ENCODE results near the gene ZNF24.

Gene ZNF24

DNA sequence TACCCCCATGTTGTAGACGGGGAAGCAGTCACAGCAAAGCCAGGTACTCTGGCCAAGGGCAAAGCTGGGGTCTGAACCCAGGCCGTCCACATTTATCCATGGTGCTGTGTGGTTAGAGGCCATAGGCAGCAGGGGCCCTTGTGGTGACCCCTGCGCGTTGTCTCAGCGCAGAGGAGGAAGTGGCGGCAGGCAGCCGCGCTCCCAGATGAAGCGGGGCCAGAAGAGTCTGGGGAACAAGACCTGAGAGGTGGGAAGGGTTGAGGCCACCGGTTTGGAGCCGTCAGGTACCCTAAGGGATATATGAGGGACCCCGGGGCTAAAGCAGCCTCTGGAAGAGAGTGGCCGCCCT lies 32.1 kb upstream of the ZNF24 start:
- H3K4me3 ChIP-seq (ENCODE audit: low read depth, low read length): peak overlapping the region; percentile 79
- TF ChIP-seq, protein P1, sequence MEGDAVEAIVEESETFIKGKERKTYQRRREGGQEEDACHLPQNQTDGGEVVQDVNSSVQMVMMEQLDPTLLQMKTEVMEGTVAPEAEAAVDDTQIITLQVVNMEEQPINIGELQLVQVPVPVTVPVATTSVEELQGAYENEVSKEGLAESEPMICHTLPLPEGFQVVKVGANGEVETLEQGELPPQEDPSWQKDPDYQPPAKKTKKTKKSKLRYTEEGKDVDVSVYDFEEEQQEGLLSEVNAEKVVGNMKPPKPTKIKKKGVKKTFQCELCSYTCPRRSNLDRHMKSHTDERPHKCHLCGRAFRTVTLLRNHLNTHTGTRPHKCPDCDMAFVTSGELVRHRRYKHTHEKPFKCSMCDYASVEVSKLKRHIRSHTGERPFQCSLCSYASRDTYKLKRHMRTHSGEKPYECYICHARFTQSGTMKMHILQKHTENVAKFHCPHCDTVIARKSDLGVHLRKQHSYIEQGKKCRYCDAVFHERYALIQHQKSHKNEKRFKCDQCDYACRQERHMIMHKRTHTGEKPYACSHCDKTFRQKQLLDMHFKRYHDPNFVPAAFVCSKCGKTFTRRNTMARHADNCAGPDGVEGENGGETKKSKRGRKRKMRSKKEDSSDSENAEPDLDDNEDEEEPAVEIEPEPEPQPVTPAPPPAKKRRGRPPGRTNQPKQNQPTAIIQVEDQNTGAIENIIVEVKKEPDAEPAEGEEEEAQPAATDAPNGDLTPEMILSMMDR (conservative IDR thresholded peaks at IDR 0.05; ENCODE audit: low read depth, low read length): peak; percentile 5
- no peak for DNase-seq (ENCODE audit: low read depth)

DNA sequence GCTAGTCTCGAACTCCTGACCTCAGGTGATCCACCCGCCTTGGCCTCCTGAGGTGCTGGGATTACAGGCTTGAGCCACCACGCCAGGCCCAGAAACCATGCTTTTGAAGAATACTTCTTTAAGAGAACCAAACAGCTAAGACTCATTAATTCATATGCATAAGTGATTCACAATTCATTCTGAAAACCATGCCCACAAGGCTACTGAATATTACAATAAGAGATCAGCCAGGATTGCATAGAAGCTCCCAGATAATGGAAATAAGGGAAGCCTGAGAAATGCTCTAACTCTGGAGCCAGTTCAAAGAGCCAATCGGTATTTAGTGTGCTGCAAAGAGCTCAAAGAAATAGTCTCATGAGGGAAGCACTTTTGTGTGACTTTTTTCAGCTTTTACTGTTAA lies 30.5 kb upstream of the ZNF24 start:
- TF ChIP-seq, protein P1 (conservative IDR thresholded peaks at IDR 0.05; ENCODE audit: low read depth, low read length): no peak
- no peak overlapping the region for H3K4me3 ChIP-seq (ENCODE audit: low read depth, low read length)
- DNase-seq (ENCODE audit: low read depth): no peak

DNA sequence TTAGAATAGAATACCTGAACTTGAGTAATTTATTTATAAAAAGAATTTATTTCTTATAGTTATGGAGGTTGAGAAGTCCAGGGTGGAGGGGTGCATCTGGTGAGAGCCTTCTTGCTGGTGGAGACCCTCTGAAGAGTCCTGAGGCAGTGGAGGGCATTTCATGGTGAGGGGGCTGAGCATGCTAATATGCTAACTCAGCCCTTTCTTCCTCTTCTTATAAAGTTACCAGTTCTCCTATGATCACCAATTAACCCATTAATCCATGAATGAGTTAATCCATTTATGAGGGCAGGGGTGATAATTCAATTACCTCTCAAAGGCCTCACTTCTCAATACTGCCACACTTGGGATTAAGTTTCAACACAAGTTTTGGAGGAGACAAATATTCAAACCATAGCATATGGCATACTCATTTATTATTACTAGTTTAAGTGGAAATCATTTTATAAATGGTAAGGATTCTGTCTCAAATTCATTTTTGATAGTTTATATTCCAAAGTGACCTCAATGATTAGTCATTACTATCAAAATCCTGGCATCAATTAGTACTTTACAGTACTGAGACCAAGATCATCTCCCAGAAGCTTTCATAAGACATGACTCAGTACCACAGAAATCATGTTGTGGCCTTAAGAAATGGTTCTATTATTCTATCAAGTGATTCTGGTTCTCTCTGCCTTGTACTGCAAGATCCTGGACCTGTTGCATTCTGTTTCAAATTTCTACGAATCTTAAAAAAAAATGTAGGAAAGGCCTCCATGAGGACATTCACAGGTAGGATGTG lies 27.4 kb upstream of the ZNF24 start:
- H3K4me3 ChIP-seq (ENCODE audit: low read depth, low read length): no peak overlapping the region
- TF ChIP-seq, protein P1 (conservative IDR thresholded peaks at IDR 0.05; ENCODE audit: low read depth, low read length): no peak
- peak; percentile 33 for DNase-seq (ENCODE audit: low read depth)

DNA sequence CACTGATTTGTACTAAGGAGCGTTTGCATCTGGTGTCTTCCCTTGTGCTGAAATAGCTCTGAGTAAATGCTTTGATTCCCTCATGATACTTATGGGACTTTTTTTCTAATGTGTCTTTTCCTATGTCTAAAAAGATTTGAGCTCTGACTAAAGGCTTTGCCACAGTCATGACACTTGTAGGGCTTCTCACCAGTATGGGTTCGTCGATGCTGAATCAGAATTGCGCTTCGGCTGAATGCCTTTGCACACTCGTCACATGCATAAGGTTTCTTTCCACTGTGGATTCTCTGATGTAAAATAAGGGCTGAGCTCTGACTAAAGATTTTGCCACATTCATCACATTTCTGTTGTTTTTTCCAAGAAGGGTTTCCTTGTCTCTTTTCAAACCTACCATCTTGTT lies 24.9 kb upstream of the ZNF24 start:
- TF ChIP-seq, protein P1 (conservative IDR thresholded peaks at IDR 0.05; ENCODE audit: low read depth, low read length): no peak
- no peak overlapping the region for H3K4me3 ChIP-seq (ENCODE audit: low read depth, low read length)
- no peak for DNase-seq (ENCODE audit: low read depth)

DNA sequence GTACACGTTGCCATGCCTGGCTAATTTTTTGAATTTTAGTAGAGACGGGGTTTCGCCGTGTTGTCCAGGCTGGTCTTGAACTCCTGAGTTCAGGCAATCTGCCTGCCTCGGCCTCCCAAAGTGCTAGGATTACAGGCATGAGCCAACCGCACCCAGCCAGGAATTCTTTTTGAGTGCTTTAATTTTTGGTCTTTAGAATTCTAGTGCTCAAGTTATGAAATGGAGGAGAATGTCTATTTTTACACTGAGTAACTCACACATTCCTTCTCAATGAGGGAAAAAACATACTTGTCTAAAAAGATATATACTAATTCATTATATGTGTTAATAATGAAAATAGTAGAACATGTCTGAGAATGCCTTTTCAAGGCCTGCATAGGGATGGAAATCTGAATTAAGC lies 24.4 kb upstream of the ZNF24 start:
- DNase-seq (ENCODE audit: low read depth): no peak
- H3K4me3 ChIP-seq (ENCODE audit: low read depth, low read length): no peak overlapping the region
- TF ChIP-seq, protein P1 (conservative IDR thresholded peaks at IDR 0.05; ENCODE audit: low read depth, low read length): no peak

DNA sequence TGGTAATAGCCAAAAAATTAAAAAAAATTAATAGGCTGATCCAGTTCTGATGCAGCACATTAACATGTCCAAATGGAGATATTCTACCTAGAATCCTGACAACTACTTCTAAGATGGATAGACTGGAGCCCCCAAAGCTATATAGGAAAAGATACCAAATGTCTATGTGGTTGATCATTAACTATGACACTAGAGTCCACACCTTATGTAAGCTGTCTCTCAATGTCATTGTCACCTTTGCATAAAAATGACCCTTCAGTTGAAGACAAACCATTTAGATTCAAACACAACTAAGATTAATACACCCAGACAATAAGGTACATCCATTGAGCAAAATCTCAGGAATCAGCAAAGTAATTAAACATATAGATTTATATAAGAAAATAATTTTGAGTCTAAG lies 18.3 kb upstream of the ZNF24 start:
- H3K4me3 ChIP-seq (ENCODE audit: low read depth, low read length): no peak overlapping the region
- TF ChIP-seq, protein P1 (conservative IDR thresholded peaks at IDR 0.05; ENCODE audit: low read depth, low read length): no peak
- no peak for DNase-seq (ENCODE audit: low read depth)
